A549 treated with AZD2906 at 1 μM for 4 hours (cell line): ENCODE measurements around the gene TRIM44. TPM values are rescaled to one million over a fixed set of nuclear protein-coding genes. Genes with fewer than 3 reads are reported as not detected.

Experiments
- total RNA-seq: library from RNA; stranded (reverse); fragments of 200-300 nt; extraction: Qiagen RNA extraction; gene quantifications from 5 replicates; pipeline ENCODE4 v1.2.3, GENCODE V29; 2022

Gene TRIM44, protein sequence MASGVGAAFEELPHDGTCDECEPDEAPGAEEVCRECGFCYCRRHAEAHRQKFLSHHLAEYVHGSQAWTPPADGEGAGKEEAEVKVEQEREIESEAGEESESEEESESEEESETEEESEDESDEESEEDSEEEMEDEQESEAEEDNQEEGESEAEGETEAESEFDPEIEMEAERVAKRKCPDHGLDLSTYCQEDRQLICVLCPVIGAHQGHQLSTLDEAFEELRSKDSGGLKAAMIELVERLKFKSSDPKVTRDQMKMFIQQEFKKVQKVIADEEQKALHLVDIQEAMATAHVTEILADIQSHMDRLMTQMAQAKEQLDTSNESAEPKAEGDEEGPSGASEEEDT
- total RNA-seq = 18.7 to 24.7 TPM (median 23.2 TPM) in 5 replicates

DNA sequence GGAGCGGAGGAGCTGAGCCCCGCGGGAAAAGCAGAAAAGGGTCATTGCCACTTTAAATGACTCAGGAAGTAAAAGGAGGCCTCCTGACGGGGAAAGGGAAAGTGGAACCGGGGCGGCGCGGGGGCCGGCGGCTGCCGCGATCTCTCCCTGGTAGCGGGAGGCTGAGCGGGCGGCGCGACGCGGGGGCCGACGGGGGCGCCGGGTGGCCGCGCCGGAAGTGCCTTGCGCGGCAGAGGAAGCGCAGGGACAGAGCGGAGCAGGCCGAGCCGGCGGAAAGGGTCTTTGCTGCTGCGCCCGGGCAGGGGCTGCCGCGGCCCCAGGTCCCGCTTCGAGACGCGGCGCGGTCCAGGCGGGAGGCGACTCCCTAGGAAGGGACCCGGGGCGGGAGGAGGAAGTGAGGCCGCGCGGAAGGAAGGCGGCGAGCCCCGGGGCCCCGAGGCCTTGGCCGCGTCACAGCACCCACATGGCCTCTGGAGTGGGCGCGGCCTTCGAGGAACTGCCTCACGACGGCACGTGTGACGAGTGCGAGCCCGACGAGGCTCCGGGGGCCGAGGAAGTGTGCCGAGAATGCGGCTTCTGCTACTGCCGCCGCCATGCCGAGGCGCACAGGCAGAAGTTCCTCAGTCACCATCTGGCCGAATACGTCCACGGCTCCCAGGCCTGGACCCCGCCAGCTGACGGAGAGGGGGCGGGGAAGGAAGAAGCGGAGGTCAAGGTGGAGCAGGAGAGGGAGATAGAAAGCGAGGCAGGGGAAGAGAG is at the start of gene TRIM44:
Gene TRIM44, plus strand, starts transcription at position 127 of the 759 bp plus-strand sequence. Its CDS starts 337 bp downstream, at position 464.

DNA sequence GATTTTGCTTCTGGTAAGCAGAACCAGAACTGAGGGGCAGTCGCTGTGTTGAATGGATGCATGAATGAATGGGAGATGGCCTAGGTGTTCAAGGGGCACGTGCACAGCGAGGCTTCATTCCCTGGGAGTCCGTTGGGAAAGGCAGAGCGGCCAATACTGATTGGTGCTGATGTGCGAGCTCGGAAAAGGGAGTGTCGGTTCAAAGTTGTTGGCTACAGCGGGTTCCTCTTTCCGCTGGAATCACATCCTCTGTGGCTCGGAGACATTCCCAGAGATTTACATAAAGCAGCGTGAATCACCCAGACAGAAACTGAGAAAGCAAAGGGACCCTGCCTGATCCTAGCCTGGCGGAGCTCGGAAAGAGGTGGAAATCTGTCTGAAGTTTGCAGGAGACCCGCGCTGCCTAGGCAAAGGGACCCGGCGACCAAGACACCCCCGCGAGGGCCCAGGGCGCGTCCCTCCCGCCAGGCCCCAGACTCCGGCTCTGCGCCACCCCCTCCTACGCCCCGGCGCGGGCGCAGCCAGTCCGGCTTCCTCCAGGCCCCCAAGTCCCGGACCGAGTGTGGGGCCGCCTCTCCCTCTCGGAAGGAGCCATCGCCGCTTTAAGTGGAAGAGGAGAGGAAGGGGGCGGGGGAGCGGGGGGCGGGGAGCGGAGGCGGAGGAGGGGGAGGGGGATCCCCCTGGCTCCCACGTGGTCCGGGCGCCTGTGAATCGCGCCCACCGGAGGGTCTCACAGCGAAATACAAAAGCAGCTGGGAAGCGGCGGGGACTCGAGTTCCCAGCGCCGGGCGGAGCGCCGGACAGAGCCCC is 44.7 kb upstream of the TRIM44 start, which contains the start of gene FJX1:
Gene FJX1, plus strand, starts transcription at position 774 of the 810 bp plus-strand sequence. CDS start 177 bp downstream, outside the sequence.

Other genes starting within 250 kb of the TRIM44 start
- 0.07 to 0.28 TPM (median 0.08 TPM) in 5 replicates for gene SLC1A2, start 243.2 kb upstream of the TRIM44 start, total RNA-seq
- 0.02 to 0.08 TPM in 2 of 5 replicates, not detected in the others for gene PAMR1, start 137.2 kb upstream of the TRIM44 start, total RNA-seq
- gene FJX1, start 44.3 kb upstream of the TRIM44 start, total RNA-seq = 29.1 to 41.5 TPM (median 38.6 TPM) in 5 replicates